ENCODE results near the gene MGAT4C. TPM values are rescaled to one million over a fixed set of nuclear protein-coding genes. Genes with fewer than 3 reads are reported as not detected.
"Not testable (repeated sequence)": the region's sequence is repeated elsewhere in the genome, so short reads cannot be mapped to it uniquely, and the experiment has no call there.

Gene MGAT4C
- under 1 TPM; 0.05 to 0.24 TPM for total RNA-seq

- Histone ChIP-seq H3K4me3 (no peak within 1 kb of the TSS), H3K9me3 (no peaks in the 10 kb centered on the region), H3K27ac (no peak within 1 kb of the TSS), H3K9ac (ENCODE audit: low read depth in 2 of 2, low read length in 2 of 2) (no peak within 1 kb of the TSS), H3K4me1 (no peaks in the 10 kb centered on the region), H3K36me3 (no peaks in the 10 kb centered on the region), H3K27me3 (no peaks in the 10 kb centered on the region)
- DNase-seq: no peak
- intact Hi-C loops (cut with DNase I): no loop called here
- no peak for TF ChIP-seq CTCF (IDR thresholded peaks at IDR 0.05)
Measured at GRCh38 chr12:86256163-86256562, at the start of gene MGAT4C. Gene MGAT4C, minus strand, starts transcription at chr12:86256391.

GRCh38 chr12:86296396-86296795, 40.2 kb upstream of the MGAT4C start:
- H3K27me3 ChIP-seq: not testable (repeated sequence)

GRCh38 chr12:86293682-86294240, 37.6 kb upstream of the MGAT4C start:
- no peak for DNase-seq
- Histone ChIP-seq H3K4me3 (no peak overlapping the region), H3K36me3 (no peaks in the 10 kb centered on the region), H3K9ac (ENCODE audit: low read depth in 2 of 2, low read length in 2 of 2) (no peak overlapping the region), H3K27me3 (no peaks in the 10 kb centered on the region), H3K27ac (no peak overlapping the region), H3K9me3 (no peaks in the 10 kb centered on the region), H3K4me1 (no peaks in the 10 kb centered on the region)
- no peak for TF ChIP-seq CTCF (IDR thresholded peaks at IDR 0.05)
- intact Hi-C loops (cut with DNase I): no loop called here

More at GRCh38 chr12:86296396-86296795, 40.2 kb upstream of the MGAT4C start:
- intact Hi-C loops (cut with DNase I); H3K9me3 ChIP-seq; DNase-seq; H3K4me1 ChIP-seq; H3K4me3 ChIP-seq; H3K36me3 ChIP-seq; H3K27ac ChIP-seq; H3K9ac ChIP-seq (ENCODE audit: low read depth in 2 of 2, low read length in 2 of 2): not testable (repeated sequence)

- Histone ChIP-seq H3K4me3 (no peak overlapping the region), H3K36me3 (no peaks in the 10 kb centered on the region), H3K9ac (ENCODE audit: low read depth in 2 of 2, low read length in 2 of 2) (no peak overlapping the region), H3K9me3 (no peaks in the 10 kb centered on the region), H3K4me1 (no peaks in the 10 kb centered on the region), H3K27me3 (no peaks in the 10 kb centered on the region), H3K27ac (no peak overlapping the region)
- no peak for TF ChIP-seq CTCF (IDR thresholded peaks at IDR 0.05)
- DNase-seq: no peak
- intact Hi-C loops (cut with DNase I): no loop called here
Measured at GRCh38 chr12:86292480-86292879, 36.3 kb upstream of the MGAT4C start.

- no peak for DNase-seq
- Histone ChIP-seq H3K27me3 (no peaks in the 10 kb centered on the region), H3K27ac (no peak overlapping the region), H3K9ac (ENCODE audit: low read depth in 2 of 2, low read length in 2 of 2) (no peak overlapping the region), H3K4me1 (no peaks in the 10 kb centered on the region), H3K9me3 (no peaks in the 10 kb centered on the region), H3K36me3 (no peaks in the 10 kb centered on the region), H3K4me3 (no peak overlapping the region)
- TF ChIP-seq CTCF (IDR thresholded peaks at IDR 0.05): no peak
- intact Hi-C loops (cut with DNase I): no loop called here
Measured at GRCh38 chr12:86290615-86291014, 34.4 kb upstream of the MGAT4C start.

GRCh38 chr12:86286119-86286518, 29.9 kb upstream of the MGAT4C start:
- DNase-seq: no peak

More at GRCh38 chr12:86286119-86286518, 29.9 kb upstream of the MGAT4C start:
- intact Hi-C loops (cut with DNase I): no loop called here
- Histone ChIP-seq H3K4me3 (no peak overlapping the region), H3K27me3 (no peaks in the 10 kb centered on the region), H3K9me3 (no peaks in the 10 kb centered on the region), H3K27ac (no peak overlapping the region), H3K9ac (ENCODE audit: low read depth in 2 of 2, low read length in 2 of 2) (no peak overlapping the region), H3K4me1 (no peaks in the 10 kb centered on the region), H3K36me3 (no peaks in the 10 kb centered on the region)
- no peak for TF ChIP-seq CTCF (IDR thresholded peaks at IDR 0.05)
